ENCODE data around the gene OGDH. TPM values are rescaled to one million over a fixed set of nuclear protein-coding genes. Genes with fewer than 3 reads are reported as not detected.

The OGDH gene
- total and polyA plus RNA-seq, 10 of the 15 experiments (the other 5 are each of a cell fraction or from before 2014, with no cell fraction given), result 4.1 to 103 (median 48.4) TPM

DNA sequence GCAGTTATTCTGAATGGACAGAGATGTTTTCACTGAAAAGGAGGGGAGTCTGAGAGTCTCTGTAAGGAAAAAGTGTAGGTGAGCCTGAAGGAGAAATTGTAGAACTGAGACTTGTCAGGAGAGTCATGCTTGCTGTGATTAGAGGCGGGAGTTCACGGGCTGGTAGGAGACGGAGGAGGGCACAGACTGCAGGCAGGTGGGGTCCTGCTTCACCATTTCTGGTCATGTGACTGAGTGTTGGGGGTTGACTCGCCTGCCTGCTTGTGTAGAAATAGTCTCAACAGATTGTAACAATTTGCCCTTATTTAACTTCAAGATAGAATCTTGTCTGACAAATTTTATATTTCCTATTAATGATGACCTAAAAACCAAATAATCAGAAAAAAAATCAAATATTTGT is 70.3 kb downstream of the OGDH start:
- in situ Hi-C loops (cut with MboI) (no loop called here), intact Hi-C loops (cut with micrococcal nuclease; ENCODE audit: unreplicated experiment) (no loop called here)
- no peaks in the 10 kb centered on the region for H3K9me3 ChIP-seq (replicated peaks; ENCODE audit: control insufficient read depth, insufficient read depth, low read length)
- no peak for DNase-seq (ENCODE audit: low read depth, low spot score)
- H4K20me1 ChIP-seq (ENCODE audit: control insufficient read depth, insufficient read depth), result no peaks in the 10 kb centered on the region
- H3K79me2 ChIP-seq (ENCODE audit: control insufficient read depth, insufficient read depth, low read length), result no peaks in the 10 kb centered on the region
- FAIRE-seq, result no peak
- ChIA-PET CTCF (no interaction called here), SMC1A (ENCODE audit: uncharacterized antibody, unreplicated experiment) (no interaction called here), RAD21 (ENCODE audit: unreplicated experiment) (no interaction called here), POLR2A (no interaction called here)
- no peak overlapping the region for H3K4me2 ChIP-seq (ENCODE audit: control insufficient read depth, insufficient read depth)
- H3K36me3 ChIP-seq (ENCODE audit: control insufficient read depth in 2 of 2, insufficient read depth in 2 of 2, low read length in 1 of 2), result peaks cover 13 to 28% of the 10 kb centered on the region in 2 experiments
- TF ChIP-seq, protein P1, sequence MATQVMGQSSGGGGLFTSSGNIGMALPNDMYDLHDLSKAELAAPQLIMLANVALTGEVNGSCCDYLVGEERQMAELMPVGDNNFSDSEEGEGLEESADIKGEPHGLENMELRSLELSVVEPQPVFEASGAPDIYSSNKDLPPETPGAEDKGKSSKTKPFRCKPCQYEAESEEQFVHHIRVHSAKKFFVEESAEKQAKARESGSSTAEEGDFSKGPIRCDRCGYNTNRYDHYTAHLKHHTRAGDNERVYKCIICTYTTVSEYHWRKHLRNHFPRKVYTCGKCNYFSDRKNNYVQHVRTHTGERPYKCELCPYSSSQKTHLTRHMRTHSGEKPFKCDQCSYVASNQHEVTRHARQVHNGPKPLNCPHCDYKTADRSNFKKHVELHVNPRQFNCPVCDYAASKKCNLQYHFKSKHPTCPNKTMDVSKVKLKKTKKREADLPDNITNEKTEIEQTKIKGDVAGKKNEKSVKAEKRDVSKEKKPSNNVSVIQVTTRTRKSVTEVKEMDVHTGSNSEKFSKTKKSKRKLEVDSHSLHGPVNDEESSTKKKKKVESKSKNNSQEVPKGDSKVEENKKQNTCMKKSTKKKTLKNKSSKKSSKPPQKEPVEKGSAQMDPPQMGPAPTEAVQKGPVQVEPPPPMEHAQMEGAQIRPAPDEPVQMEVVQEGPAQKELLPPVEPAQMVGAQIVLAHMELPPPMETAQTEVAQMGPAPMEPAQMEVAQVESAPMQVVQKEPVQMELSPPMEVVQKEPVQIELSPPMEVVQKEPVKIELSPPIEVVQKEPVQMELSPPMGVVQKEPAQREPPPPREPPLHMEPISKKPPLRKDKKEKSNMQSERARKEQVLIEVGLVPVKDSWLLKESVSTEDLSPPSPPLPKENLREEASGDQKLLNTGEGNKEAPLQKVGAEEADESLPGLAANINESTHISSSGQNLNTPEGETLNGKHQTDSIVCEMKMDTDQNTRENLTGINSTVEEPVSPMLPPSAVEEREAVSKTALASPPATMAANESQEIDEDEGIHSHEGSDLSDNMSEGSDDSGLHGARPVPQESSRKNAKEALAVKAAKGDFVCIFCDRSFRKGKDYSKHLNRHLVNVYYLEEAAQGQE (IDR thresholded peaks at IDR 0.05; ENCODE audit: low read depth, low read length), result no peak
- TF ChIP-seq, protein P2, sequence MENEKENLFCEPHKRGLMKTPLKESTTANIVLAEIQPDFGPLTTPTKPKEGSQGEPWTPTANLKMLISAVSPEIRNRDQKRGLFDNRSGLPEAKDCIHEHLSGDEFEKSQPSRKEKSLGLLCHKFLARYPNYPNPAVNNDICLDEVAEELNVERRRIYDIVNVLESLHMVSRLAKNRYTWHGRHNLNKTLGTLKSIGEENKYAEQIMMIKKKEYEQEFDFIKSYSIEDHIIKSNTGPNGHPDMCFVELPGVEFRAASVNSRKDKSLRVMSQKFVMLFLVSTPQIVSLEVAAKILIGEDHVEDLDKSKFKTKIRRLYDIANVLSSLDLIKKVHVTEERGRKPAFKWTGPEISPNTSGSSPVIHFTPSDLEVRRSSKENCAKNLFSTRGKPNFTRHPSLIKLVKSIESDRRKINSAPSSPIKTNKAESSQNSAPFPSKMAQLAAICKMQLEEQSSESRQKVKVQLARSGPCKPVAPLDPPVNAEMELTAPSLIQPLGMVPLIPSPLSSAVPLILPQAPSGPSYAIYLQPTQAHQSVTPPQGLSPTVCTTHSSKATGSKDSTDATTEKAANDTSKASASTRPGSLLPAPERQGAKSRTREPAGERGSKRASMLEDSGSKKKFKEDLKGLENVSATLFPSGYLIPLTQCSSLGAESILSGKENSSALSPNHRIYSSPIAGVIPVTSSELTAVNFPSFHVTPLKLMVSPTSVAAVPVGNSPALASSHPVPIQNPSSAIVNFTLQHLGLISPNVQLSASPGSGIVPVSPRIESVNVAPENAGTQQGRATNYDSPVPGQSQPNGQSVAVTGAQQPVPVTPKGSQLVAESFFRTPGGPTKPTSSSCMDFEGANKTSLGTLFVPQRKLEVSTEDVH (IDR thresholded peaks at IDR 0.05; ENCODE audit: low read depth, partially characterized antibody), result no peak
- no peak for TF ChIP-seq STAT1 (conservative IDR thresholded peaks at IDR 0.05)
- no peak for TF ChIP-seq CREB1 (IDR thresholded peaks at IDR 0.05; ENCODE audit: low read depth)
- no peak for TF ChIP-seq SPI1 (IDR thresholded peaks at IDR 0.05; ENCODE audit: borderline replicate concordance, insufficient read depth, low read depth, low read length)
- no peak for TF ChIP-seq HCFC1 (IDR thresholded peaks at IDR 0.05; ENCODE audit: low read length)
- TF ChIP-seq MEF2B (IDR thresholded peaks at IDR 0.05; ENCODE audit: partially characterized antibody, poor library complexity, severe bottlenecking), result no peak
- no peak for TF ChIP-seq BRCA1 (IDR thresholded peaks at IDR 0.05; ENCODE audit: low read depth, low read length)
- H3K27me3 ChIP-seq (replicated peaks in 1 of 2; ENCODE audit: control insufficient read depth in 2 of 2, insufficient read depth in 2 of 2, low read length in 1 of 2), result no peaks in the 10 kb centered on the region
- no peak overlapping the region for H3K9ac ChIP-seq (ENCODE audit: control insufficient read depth, insufficient read depth, low read length)
- ATAC-seq, result no peak
- no peak overlapping the region for H3K4me3 ChIP-seq
- BruUV-seq (replicated peaks), result no TSS peak
- no peaks in the 10 kb centered on the region for H3K4me1 ChIP-seq (ENCODE audit: control insufficient read depth, insufficient read depth, low read length)
- H3K27ac ChIP-seq (ENCODE audit: control insufficient read depth, insufficient read depth), result no peak overlapping the region
- 98% methylated on average over 4 of the region's 4 CpGs for WGBS (ENCODE audit: insufficient coverage, insufficient replicate concordance, low lambda C conversion rate, missing lambda C conversion rate)
- H2AFZ ChIP-seq (ENCODE audit: control insufficient read depth, low read depth, low read length), result no peak overlapping the region
